ENCODE data around the gene ZNF365. TPM values are rescaled to one million over a fixed set of nuclear protein-coding genes. Genes with fewer than 3 reads are reported as not detected.
"Not testable (repeated sequence)": the region's sequence is repeated elsewhere in the genome, so short reads cannot be mapped to it uniquely, and the experiment has no call there.

Gene ZNF365
- total RNA-seq, 1 experiment from 2014 or later, result 1.8 TPM

DNA sequence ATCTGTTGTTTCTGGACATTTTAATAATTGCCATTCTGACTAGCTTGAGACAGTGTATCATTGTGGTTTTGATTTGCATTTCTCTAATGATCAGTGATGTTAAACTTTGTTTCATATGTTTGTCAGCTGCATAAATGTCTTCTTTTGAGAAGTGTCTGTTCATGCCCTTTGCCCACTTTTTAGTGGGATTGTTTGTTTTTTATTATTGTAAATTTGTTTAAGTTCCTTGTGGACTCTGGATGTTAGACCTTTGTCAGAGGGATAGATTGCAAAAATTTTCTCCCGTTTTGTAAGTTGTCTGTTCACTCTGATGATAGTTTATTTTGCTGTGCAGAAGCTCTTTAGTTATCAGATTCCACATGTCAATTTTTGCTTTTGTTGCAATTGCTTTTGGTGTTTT lies 36.8 kb downstream of the ZNF365 start:
- POLR2A ChIA-PET; H3K4me2 ChIP-seq (ENCODE audit: low read length); H3K4me3 ChIP-seq (replicated peaks in 1 of 2; ENCODE audit: low read depth in 1 of 2, low read length in 2 of 2); H3K9me2 ChIP-seq (ENCODE audit: insufficient read depth); H2AFZ ChIP-seq (ENCODE audit: low read depth, low read length, poor library complexity, severe bottlenecking); H3K9ac ChIP-seq (ENCODE audit: low read length); H3K4me1 ChIP-seq (ENCODE audit: control insufficient read depth in 1 of 2, insufficient read depth in 2 of 2, low read length in 2 of 2); BruUV-seq (replicated peaks); RAD21 ChIA-PET (ENCODE audit: low non-redundant PET in 1 of 2, low total read pairs in 2 of 2, uncharacterized antibody in 2 of 2, unreplicated experiment in 2 of 2); H3K27me3 ChIP-seq (ENCODE audit: insufficient read depth, low read length); H3K27ac ChIP-seq (ENCODE audit: low read depth, low read length); H3K9me3 ChIP-seq (ENCODE audit: control insufficient read depth in 1 of 2, insufficient read depth in 1 of 2, low read depth in 1 of 2, low read length in 2 of 2); ATAC-seq; intact Hi-C loops (cut with micrococcal nuclease); H3K36me3 ChIP-seq (ENCODE audit: control insufficient read depth in 1 of 2, insufficient read depth in 2 of 2, low read length in 2 of 2); CTCF ChIA-PET; DNase-seq (ENCODE audit: low read depth, low spot score); H4K20me1 ChIP-seq (ENCODE audit: insufficient read depth); H3K79me2 ChIP-seq (ENCODE audit: insufficient read depth, low read length): not testable (repeated sequence)

DNA sequence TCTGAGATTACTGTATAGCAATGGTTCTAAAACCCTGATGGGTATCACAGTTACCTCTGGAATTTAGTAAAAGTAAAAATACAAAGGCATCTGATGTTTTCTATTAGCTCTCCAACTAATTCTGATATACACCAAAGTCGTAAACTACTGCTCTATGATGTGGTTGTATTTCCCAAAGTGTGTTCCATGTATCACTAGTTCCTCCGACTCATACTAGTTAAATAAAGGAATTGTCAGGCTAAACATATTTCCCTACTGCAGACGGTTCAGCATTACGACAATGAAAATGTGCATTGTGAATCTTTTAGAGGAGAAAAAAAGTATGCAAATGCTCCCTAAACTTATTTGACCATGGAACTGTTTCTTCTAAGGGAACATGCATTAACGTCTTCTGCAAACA lies 38.9 kb downstream of the ZNF365 start:
- ChIA-PET RAD21 (ENCODE audit: low non-redundant PET in 1 of 2, low total read pairs in 2 of 2, uncharacterized antibody in 2 of 2, unreplicated experiment in 2 of 2) (no interaction called here), CTCF (no interaction called here), POLR2A (no interaction called here)
- Histone ChIP-seq H4K20me1 (ENCODE audit: insufficient read depth) (no peaks in the 10 kb centered on the region), H3K4me3 (replicated peaks in 1 of 2; ENCODE audit: low read depth in 1 of 2, low read length in 2 of 2) (no peak overlapping the region), H3K36me3 (ENCODE audit: control insufficient read depth in 1 of 2, insufficient read depth in 2 of 2, low read length in 2 of 2) (no peaks in the 10 kb centered on the region), H3K9me2 (ENCODE audit: insufficient read depth) (no peaks in the 10 kb centered on the region), H3K27me3 (ENCODE audit: insufficient read depth, low read length) (0 out of 2 replicates have a peak, but pooled peaks cover 4% of the 10 kb centered on the region), H3K4me2 (ENCODE audit: low read length) (no peak overlapping the region), H3K4me1 (ENCODE audit: control insufficient read depth in 1 of 2, insufficient read depth in 2 of 2, low read length in 2 of 2) (no peaks in the 10 kb centered on the region), H3K9me3 (ENCODE audit: control insufficient read depth in 1 of 2, insufficient read depth in 1 of 2, low read depth in 1 of 2, low read length in 2 of 2) (no peaks in the 10 kb centered on the region; a peak in 2 of 4 replicates), H3K9ac (ENCODE audit: low read length) (no peak overlapping the region), H3K79me2 (ENCODE audit: insufficient read depth, low read length) (no peaks in the 10 kb centered on the region), H3K27ac (ENCODE audit: low read depth, low read length) (no peak overlapping the region), H2AFZ (ENCODE audit: low read depth, low read length, poor library complexity, severe bottlenecking) (no peak overlapping the region)
- no peak for TF ChIP-seq POLR2A (IDR thresholded peaks at IDR 0.05; ENCODE audit: borderline replicate concordance, extremely low read depth, insufficient read depth, insufficient read length)
- TF ChIP-seq, protein P1, sequence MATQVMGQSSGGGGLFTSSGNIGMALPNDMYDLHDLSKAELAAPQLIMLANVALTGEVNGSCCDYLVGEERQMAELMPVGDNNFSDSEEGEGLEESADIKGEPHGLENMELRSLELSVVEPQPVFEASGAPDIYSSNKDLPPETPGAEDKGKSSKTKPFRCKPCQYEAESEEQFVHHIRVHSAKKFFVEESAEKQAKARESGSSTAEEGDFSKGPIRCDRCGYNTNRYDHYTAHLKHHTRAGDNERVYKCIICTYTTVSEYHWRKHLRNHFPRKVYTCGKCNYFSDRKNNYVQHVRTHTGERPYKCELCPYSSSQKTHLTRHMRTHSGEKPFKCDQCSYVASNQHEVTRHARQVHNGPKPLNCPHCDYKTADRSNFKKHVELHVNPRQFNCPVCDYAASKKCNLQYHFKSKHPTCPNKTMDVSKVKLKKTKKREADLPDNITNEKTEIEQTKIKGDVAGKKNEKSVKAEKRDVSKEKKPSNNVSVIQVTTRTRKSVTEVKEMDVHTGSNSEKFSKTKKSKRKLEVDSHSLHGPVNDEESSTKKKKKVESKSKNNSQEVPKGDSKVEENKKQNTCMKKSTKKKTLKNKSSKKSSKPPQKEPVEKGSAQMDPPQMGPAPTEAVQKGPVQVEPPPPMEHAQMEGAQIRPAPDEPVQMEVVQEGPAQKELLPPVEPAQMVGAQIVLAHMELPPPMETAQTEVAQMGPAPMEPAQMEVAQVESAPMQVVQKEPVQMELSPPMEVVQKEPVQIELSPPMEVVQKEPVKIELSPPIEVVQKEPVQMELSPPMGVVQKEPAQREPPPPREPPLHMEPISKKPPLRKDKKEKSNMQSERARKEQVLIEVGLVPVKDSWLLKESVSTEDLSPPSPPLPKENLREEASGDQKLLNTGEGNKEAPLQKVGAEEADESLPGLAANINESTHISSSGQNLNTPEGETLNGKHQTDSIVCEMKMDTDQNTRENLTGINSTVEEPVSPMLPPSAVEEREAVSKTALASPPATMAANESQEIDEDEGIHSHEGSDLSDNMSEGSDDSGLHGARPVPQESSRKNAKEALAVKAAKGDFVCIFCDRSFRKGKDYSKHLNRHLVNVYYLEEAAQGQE (IDR thresholded peaks at IDR 0.05; ENCODE audit: low read depth), result no peak
- TF ChIP-seq TCF7L2 (IDR thresholded peaks at IDR 0.05; ENCODE audit: borderline replicate concordance, extremely low read depth, insufficient read depth, insufficient read length), result no peak
- TF ChIP-seq CBX3 (IDR thresholded peaks at IDR 0.05; ENCODE audit: low read depth), result no peak
- TF ChIP-seq EGR1 (IDR thresholded peaks at IDR 0.05; ENCODE audit: low read depth), result no peak
- no peak for TF ChIP-seq EZH2 (IDR thresholded peaks at IDR 0.05)
- TF ChIP-seq SP1 (IDR thresholded peaks at IDR 0.05; ENCODE audit: low read depth), result no peak
- DNase-seq (ENCODE audit: low read depth, low spot score) (no peak), ATAC-seq (no peak)
- intact Hi-C loops (cut with micrococcal nuclease), result no loop called here
- no TSS peak for BruUV-seq (replicated peaks)

Data from HCT116 (cell line).